SK-N-SH (cell line): Measurements from ENCODE around the gene MPP7.

Experiments used
- CTCF ChIP-seq: fragments of 200-600 bp; sonication (generic); IDR thresholded peaks from 2 replicates; pipeline ENCODE4 v1.6.1; 2017; ENCODE audit warnings: antibody characterized with exemption, mild to moderate bottlenecking, moderate library complexity
- ELF1 ChIP-seq: IDR thresholded peaks from 2 replicates; pipeline ENCODE4 v1.4.0; 2012
- NFIC ChIP-seq: IDR thresholded peaks from 2 replicates; pipeline ENCODE4 v1.4.0; 2012; ENCODE audit warnings: borderline replicate concordance
- NRF1 ChIP-seq: IDR thresholded peaks from 2 replicates; pipeline ENCODE4 v1.6.1; 2012; ENCODE audit warnings: low read depth, mild to moderate bottlenecking, low read length
- POLR2AphosphoS5 ChIP-seq: IDR thresholded peaks from 2 replicates; pipeline ENCODE4 v1.6.1; 2012; ENCODE audit warnings: low read depth, low read length
- RCOR1 ChIP-seq: fragments of 150-350 bp; IDR thresholded peaks from 2 replicates; pipeline ENCODE4 v1.6.1; 2017; ENCODE audit warnings: antibody characterized with exemption, low read length
- SIN3A ChIP-seq: IDR thresholded peaks from 2 replicates; pipeline ENCODE4 v1.6.1; 2012; ENCODE audit warnings: low read depth, mild to moderate bottlenecking, low read length, moderate library complexity, borderline replicate concordance
- TEAD4 ChIP-seq: IDR thresholded peaks from 2 replicates; pipeline ENCODE4 v1.4.0; 2012; ENCODE audit warnings: mild to moderate bottlenecking, borderline replicate concordance; ENCODE audit not compliant: insufficient read depth

GRCh38 chr10:28282336-28282735, 20.5 kb downstream of the MPP7 start:
- TF ChIP-seq POLR2AphosphoS5, result no peak
- no peak for TF ChIP-seq SIN3A
- TF ChIP-seq CTCF, result no peak
- no peak for TF ChIP-seq NFIC
- no peak for TF ChIP-seq NRF1
- TF ChIP-seq TEAD4, result no peak
- no peak for TF ChIP-seq RCOR1
- TF ChIP-seq ELF1, result no peak
